TTC549 (cell line): ENCODE measurements around the gene PPP1R2C.

Experiments
- FAIRE-seq: peaks from 2 replicates; lab custom pipeline; 2012; peaks lifted over from hg19 to GRCh38; lab: Jason Lieb, UNC

Gene PPP1R2C

DNA sequence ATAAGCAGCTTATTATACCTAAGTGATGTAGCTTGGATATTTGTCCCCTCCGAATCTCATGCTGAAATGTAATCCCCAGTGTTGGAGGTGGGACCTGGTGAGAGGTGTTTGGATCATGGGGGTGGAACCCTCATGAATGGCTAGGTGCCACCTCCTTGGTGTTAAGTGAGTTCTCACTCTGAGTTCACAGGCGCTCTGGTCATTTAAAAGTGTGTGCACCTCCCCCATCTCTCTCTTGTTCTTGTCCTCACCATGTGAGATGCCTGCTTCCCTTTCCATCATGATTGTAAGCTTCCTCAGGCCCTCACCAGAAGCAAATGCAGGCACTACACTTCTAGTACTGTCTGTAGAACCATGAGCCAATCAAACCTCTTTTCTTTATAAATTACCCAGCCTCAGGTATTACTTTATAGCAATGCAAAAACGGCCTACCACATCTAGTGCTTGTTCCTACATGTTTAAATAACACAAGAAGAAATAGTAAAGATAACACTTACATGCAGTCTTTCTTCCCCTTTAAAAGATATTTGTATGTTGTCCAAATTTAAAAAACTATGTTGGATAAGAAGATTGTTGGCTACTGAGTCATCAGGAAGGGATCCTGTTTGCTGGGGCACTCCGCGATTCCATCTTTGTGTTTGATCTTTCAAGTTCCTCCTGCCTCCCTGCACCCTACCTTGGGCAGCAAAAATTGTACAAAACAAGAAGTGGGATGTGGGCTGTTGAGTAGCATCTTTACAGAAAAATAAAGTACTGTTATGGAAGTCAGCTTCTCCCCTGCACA is 29.7 kb downstream of the PPP1R2C start:
- FAIRE-seq, result no peak

DNA sequence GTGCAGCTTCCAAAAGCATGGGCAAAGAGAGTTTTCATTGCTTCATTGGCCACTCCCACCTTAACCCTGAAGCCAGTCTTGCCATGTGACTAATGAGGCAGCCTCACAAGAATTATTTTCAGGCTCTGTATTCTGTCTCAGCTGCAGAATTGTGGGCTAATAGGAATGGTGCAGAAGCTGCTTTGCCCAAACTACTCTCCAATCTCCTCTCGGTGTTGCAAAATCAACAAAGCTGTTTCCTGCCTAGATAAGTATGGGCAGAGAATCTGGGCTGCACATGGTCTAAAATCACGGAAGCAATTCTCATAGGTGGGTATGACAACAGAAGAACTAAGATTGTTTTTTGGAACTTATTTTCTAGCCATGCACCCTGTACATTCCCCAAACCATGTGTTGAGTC is 31.4 kb downstream of the PPP1R2C start:
- FAIRE-seq, result no peak

DNA sequence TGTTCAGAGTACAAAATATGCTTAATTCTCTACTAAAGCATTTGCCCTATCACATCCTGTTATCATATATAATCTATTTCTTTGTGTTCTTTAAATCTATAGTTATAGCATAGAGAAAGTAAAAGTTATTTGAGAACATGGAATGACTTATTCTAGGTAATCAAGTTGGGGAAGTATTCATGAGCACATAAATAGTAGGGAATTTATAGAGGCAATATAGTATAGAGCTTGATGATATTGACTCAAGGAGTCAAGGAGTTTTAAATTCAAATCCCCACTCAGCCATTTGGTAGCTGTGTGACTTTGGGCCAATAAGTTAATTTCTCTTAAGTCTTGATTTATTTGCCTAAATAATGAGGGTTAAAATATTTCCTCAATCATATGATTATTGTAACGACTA is 37.5 kb downstream of the PPP1R2C start:
- FAIRE-seq, result no peak

DNA sequence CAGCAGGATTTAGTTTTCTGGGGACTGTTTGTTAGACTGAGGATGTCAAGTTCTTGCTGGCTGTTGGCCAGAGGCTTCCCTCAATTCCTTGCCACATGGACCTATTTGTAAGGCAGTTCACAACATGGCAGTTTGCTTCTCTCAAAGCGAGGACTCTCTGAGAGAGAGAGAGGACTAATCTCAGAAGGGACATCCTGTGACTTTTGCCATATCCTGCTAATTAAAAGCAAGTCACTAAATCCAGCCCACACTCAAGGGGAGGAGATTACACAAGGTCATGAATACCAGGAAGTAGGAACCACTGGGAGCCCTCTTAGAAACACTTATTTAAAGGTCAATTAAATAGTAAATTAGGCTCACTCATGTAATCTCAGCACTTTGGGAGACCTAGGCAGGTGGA is 38.2 kb downstream of the PPP1R2C start:
- FAIRE-seq, result no peak

DNA sequence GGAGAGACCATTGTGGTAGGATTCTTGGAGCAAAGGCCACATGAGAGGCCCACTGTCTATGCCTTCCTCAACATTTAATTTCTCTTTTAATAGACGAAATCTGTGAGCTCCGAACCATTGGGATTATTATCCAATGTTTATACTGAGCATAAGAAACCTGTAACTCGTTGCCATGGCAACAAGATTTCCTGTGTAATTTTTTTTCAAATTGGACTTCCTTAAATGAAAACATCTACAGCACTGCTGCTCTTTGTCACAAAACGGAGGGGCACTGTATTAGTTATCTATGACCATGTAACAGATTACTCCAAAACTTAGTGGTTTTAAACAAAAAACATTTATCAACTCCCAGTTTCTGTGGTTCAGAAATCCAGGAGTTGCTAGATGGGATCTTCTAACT is 38.7 kb downstream of the PPP1R2C start:
- no peak for FAIRE-seq

DNA sequence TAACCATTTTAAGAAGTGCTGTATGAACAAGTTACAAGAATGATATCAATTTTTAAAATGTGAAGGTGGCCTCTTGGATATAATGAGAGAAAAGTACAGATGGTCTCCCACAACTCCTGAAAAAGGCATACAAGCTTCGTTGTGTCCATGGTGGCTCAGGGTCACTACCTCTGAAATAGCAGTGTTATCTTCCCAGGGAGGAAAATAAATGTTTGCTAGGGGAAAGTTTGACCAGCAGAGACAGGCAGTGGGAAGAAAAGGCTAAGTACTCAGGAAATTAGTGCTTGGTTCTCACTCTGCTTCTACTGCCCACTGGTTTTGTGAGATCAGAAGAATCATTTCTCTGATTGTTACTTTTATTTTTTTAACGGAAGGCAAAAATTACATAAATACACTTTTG is 39.4 kb downstream of the PPP1R2C start:
- no peak for FAIRE-seq

DNA sequence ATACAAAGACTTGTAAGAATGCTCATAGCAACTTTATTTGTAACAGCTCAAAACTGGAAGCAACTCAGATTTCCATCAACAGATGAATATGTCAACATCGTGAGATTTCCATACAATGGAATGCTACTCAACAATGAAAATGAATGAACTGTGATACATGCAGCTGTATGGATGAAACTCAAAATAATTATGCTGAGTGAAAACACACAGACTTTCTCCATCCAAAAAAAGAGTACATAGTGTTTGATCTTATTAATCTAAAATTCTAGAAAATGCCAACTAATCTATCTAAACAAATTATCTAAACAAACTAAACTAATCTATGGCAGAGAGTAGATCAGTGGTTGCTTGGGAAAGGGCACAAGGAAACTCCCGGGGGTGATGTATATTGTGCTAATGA is 42.7 kb downstream of the PPP1R2C start:
- FAIRE-seq, result no peak

DNA sequence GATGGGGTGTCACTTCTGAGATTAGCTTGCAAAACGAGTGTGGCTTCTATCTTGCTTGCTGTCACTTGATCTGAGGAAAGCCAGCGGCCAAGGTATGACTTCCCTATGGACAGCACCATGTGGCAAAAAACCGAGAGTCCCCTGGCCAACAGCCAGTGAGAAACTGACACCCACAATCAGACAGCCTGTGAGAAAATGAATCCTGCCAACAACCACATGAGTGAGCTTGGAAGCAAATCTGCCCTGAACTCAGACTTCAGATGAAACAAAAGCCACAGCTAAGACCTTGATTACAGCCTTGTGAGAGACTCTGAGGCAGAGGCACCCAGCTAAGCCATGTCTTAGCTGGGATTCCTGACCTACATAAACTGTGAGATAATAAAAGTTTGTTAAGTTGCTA is 45.5 kb downstream of the PPP1R2C start:
- FAIRE-seq, result no peak
